GM12801 (cell line): ENCODE measurements around the gene PCDHGB3.

Experiments
- TF ChIP-seq, protein P1 (sequence below): IDR thresholded peaks from one replicate; pipeline ENCODE4 v1.5.1; 2011; ENCODE audit warnings: control low read depth; ENCODE audit not compliant: insufficient read length; ENCODE audit errors: extremely low read depth

PCDHGB3 gene

DNA sequence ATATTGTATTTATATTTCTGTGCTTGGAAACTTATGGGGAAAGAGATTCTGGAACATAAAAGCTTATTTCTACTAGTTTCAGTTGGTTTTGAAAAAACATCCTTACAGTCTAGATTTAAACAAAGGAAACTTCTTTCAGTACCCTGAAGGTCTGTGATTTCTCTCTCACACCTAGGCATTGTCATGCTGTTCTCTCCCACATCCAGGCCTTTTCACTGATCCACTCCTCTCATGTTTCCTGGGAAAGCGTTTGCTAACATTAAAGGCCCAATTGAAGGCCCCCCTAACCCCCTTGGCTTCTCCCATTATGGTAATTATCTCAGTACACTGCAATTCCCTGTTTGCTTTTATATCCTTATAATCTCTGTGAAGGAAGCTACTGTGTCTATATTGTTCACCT lies 27.3 kb upstream of the PCDHGB3 start:
- TF ChIP-seq, protein P1, sequence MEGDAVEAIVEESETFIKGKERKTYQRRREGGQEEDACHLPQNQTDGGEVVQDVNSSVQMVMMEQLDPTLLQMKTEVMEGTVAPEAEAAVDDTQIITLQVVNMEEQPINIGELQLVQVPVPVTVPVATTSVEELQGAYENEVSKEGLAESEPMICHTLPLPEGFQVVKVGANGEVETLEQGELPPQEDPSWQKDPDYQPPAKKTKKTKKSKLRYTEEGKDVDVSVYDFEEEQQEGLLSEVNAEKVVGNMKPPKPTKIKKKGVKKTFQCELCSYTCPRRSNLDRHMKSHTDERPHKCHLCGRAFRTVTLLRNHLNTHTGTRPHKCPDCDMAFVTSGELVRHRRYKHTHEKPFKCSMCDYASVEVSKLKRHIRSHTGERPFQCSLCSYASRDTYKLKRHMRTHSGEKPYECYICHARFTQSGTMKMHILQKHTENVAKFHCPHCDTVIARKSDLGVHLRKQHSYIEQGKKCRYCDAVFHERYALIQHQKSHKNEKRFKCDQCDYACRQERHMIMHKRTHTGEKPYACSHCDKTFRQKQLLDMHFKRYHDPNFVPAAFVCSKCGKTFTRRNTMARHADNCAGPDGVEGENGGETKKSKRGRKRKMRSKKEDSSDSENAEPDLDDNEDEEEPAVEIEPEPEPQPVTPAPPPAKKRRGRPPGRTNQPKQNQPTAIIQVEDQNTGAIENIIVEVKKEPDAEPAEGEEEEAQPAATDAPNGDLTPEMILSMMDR, result no peak

DNA sequence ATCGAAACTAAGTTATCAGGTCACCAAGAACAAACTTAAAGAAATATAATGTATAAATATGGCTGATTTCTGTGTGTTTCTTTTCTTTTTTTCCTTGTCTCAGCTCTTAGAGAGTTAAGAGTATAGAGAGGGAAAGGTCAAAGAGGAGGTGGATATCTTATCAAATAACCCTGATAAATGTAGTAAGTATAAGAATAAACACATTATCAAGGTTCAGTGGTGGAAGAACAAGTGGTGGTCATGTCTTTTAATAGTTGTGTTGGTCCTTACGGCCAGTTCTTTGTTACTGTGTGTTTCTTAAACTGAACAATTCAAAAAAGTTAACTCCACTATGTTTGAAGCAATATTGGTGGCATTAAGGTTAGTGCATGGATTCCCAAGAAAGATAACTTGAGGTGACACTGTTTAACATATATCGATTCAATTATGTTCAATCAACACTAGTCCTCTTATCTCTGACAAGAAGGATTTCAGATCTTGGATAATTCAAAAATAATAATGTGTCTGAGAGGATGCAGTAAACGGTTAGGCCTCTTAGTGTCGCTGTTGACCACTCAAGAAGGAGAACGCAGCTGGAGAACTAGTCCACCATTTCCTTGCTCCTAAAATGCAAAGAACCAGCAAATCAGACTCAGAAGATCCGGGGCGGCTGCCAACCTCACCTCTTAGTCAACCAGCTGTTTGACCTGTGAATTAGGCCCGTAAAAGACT lies 26.6 kb upstream of the PCDHGB3 start, which contains the start of gene PCDHGA3:
Gene PCDHGA3 (plus strand): TSS at position 588 of the 711 bp plus-strand sequence. CDS start 205 bp downstream, outside the sequence.
- TF ChIP-seq, protein P1, result no peak

DNA sequence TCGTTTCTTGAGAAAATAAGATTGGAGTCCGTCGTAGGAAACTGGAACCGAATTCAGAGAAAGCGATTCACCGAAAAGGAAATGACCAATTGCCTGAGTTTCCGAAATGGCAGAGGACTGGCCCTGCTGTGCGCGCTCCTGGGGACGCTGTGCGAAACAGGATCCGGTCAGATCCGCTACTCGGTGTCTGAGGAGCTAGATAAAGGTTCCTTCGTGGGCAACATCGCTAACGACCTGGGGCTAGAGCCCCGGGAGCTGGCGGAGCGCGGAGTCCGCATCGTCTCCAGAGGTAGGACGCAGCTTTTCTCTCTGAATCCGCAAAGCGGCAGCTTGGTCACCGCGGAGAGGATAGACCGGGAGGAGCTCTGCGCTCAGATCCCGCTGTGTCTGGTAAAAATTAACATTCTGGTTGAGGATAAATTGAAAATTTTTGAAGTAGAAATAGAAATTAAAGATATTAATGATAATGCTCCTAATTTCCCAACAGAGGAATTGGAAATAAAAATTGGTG lies 26.0 kb upstream of the PCDHGB3 start:
- TF ChIP-seq, protein P1, result no peak

DNA sequence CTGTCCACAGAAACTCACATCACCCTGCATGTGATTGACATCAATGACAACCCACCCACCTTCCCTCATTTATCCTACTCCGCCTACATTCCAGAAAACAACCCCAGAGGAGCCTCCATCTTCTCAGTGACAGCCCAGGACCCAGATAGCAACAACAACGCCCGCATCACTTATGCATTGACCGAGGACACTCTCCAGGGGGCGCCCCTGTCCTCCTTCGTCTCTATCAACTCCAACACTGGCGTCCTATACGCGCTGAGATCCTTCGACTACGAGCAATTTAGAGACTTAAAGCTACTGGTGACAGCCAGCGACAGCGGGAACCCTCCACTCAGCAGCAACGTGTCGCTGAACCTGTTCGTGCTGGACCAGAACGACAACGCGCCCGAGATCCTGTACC lies 24.7 kb upstream of the PCDHGB3 start:
- TF ChIP-seq, protein P1, result no peak

DNA sequence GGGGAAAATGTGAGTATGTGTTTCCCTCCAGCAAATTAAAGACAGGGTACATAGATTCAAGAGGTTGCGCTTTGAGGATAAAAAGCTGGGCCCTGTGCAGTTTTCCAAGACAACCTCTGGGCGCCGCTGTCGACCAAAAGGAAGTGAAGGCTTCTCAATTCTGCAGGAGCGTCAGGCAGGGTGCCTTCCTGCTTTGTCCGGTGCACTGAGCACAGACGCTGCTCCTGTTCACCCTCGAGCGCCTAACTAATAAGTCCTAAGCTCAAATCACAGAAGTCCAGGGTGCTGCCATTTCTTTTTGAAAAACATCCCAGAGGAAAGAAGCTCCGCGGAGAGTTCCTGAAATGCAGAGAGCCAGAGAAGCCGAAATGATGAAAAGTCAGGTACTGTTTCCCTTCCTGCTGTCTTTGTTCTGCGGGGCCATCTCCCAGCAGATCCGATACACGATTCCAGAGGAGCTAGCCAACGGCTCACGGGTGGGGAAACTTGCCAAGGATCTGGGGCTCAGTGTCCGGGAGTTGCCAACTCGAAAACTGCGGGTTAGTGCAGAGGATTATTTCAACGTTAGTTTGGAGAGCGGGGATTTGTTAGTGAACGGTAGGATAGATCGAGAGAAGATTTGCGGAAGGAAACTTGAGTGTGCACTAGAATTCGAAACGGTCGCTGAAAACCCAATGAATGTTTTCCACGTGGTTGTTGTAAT lies 20.0 kb upstream of the PCDHGB3 start, which contains the start of gene PCDHGB1:
Gene PCDHGB1 (plus strand): TSS at position 183 of the 703 bp plus-strand sequence. CDS start 162 bp downstream, at position 345.
- TF ChIP-seq, protein P1, result no peak

DNA sequence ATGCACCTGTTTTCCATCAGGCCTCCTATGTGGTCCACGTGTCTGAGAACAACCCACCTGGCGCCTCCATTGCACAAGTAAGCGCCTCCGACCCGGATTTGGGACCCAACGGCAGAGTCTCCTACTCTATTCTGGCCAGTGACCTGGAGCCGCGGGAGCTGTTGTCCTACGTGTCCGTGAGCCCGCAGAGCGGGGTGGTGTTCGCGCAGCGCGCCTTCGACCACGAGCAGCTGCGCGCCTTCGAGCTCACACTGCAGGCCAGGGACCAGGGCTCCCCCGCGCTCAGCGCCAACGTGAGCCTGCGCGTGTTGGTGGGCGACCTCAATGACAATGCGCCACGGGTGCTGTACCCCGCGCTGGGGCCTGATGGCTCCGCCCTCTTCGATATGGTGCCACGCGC lies 18.5 kb upstream of the PCDHGB3 start:
- TF ChIP-seq, protein P1, result no peak

DNA sequence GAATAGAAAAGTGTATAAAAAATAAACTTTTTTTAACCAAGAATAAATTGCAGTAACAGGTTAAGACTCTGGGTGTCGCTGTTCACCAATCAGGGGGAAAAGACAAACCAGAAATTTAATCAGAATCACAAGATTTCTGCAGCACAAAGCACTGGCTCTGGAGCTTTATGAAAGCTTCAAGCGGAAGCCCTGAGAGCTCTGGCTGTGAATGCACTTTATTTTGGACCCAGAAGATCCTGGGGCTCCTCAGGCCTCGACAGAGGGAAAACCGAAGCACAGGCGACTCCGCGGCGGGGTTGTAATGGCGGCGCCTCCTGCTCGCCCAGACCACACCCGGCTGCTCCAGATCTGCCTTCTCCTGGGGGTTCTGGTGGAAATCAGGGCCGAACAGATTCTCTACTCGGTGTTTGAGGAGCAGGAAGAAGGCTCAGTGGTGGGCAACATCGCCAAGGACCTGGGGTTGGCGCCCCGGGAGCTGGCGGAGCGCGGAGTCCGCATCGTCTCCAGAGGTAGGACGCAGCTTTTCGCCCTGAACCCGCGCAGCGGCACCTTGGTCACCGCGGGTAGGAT lies 15.1 kb upstream of the PCDHGB3 start, which contains the start of gene PCDHGA4:
Gene PCDHGA4 (plus strand): TSS at position 122 of the 570 bp plus-strand sequence. CDS start 87 bp downstream, at position 209.
- TF ChIP-seq, protein P1, result no peak
